Thyroid gland (tissue), 4 donors: ENCODE results near the gene MATK. TPM values are rescaled to one million over a fixed set of nuclear protein-coding genes. Genes with fewer than 3 reads are reported as not detected.

ENCODE experiments used
- DNase-seq, 2 donors: peaks; one replicate each; pipeline ENCODE4 v3.0.0-alpha.2; 2019
- H3K27ac ChIP-seq, 3 donors: fragments of 200-600 bp; sonication (generic); 1 replicate in 2 of 3; 2 replicates in 1 of 3; pipeline ENCODE4 v1.5.1; 2016 to 2019; ENCODE audit warnings: mild to moderate bottlenecking in 1 of 3, moderate library complexity in 1 of 3
- H3K27me3 ChIP-seq: fragments of 200-600 bp; sonication (generic); one replicate; pipeline ENCODE4 v1.5.1; 2019
- H3K36me3 ChIP-seq, 2 donors: fragments of 200-600 bp; sonication (generic); one replicate each; pipeline ENCODE4 v1.5.1; 2016 to 2019
- H3K4me1 ChIP-seq, 2 donors: fragments of 200-600 bp; sonication (generic); one replicate each; pipeline ENCODE4 v1.5.1; 2017 to 2019
- H3K4me3 ChIP-seq, 3 donors: fragments of 200-600 bp; sonication (generic); replicated peaks in 1 of 3; 1 replicate in 2 of 3; 2 replicates in 1 of 3; pipeline ENCODE4 v1.5.1; 2016; ENCODE audit warnings: mild to moderate bottlenecking in 1 of 3
- H3K9me3 ChIP-seq: fragments of 200-600 bp; sonication (generic); one replicate; pipeline ENCODE4 v1.5.1; 2017
- POLR2A ChIP-seq, 2 donors: fragments of 450-650 bp; IDR thresholded peaks; one replicate each; pipeline ENCODE4 v1.6.1; 2017; ENCODE audit warnings: antibody characterized with exemption in 2 of 2, mild to moderate bottlenecking in 2 of 2, moderate library complexity in 1 of 2
- WGBS, 2 donors: methylation state at CpG; one replicate each; pipeline ENCODE4 v1.1.5; 2017; 5-methylcytosine and 5-hydroxymethylcytosine counted together
- intact Hi-C: fragments of 100-400 bp; cut with DNase I; formaldehyde crosslinking; loops from one replicate; pipeline ENCODE4 v1.15.1; 2023
- total RNA-seq, 4 donors: library from RNA; depleted of rRNA; stranded (reverse); fragments of >200 nt; gene quantifications; one replicate each; pipeline ENCODE4 v1.2.3, GENCODE V29; 2016
- TF ChIP-seq, protein P1 (sequence below), 6 experiments: fragments of 200-600 bp in 3 of 6; fragments of 450-650 bp in 3 of 6; sonication (generic) in 3 of 6; IDR thresholded peaks; one replicate each; pipeline ENCODE4 v1.5.1; 2016 to 2019; ENCODE audit warnings: antibody characterized with exemption in 6 of 6, mild to moderate bottlenecking in 2 of 6, inconsistent platforms in 1 of 6, moderate library complexity in 1 of 6

MATK gene
- total RNA-seq, 4 donors from 2014 or later = 0.93 to 14.7 (median 2.7) TPM

DNA sequence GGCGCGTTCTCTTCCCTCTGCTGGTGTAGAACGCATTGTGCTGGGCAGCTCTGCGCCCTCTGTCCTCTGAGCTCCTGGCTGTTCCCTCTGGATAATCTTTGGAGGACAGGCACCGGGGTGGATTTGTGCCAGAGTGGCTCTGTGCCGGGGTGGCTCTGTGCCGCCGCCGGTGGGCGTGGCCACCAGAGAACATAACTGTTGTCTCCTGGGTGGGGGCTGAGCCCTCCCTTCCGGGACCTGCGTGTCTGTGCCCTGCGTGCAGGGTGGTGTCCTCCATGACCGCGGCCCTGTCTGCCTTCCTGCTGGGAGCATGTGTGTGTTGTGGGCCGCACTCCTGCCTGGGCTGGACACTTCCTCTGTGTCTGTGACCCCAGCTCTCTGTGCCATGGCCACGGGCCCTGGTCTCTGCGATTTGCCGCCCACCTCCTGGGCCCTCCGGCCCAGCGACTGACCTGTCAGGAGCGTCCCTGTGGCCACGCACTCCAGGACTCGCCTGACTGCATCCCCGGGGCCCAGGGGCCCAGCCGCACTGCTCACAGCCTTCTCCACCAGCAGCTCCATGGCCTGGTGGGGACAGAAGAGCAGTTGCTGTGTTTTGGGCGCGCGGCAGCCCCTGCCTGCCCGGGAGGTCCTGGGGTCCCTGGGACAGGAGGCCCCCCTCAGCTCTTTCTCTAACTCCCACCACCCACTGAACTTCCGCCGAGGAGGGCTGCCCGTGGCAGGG is 22.4 kb upstream of the MATK start:
- no peaks in the 10 kb centered on the region for H3K27me3 ChIP-seq
- peak; percentile 84 to 89 for DNase-seq
- peak overlapping the region; percentile 56 to 85 (median 57) for H3K27ac ChIP-seq
- no peaks in the 10 kb centered on the region for H3K36me3 ChIP-seq
- H3K4me3 ChIP-seq = no peak overlapping the region
- H3K4me1 ChIP-seq = peaks cover 0 to 23% of the 10 kb centered on the region in 2 donors
- no peak for TF ChIP-seq POLR2A (IDR thresholded peaks at IDR 0.05)
- TF ChIP-seq, protein P1, sequence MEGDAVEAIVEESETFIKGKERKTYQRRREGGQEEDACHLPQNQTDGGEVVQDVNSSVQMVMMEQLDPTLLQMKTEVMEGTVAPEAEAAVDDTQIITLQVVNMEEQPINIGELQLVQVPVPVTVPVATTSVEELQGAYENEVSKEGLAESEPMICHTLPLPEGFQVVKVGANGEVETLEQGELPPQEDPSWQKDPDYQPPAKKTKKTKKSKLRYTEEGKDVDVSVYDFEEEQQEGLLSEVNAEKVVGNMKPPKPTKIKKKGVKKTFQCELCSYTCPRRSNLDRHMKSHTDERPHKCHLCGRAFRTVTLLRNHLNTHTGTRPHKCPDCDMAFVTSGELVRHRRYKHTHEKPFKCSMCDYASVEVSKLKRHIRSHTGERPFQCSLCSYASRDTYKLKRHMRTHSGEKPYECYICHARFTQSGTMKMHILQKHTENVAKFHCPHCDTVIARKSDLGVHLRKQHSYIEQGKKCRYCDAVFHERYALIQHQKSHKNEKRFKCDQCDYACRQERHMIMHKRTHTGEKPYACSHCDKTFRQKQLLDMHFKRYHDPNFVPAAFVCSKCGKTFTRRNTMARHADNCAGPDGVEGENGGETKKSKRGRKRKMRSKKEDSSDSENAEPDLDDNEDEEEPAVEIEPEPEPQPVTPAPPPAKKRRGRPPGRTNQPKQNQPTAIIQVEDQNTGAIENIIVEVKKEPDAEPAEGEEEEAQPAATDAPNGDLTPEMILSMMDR (IDR thresholded peaks at IDR 0.05) = peak in 3 of 6 experiments; percentile 19 to 45 (median 28)
- H3K9me3 ChIP-seq = no peaks in the 10 kb centered on the region
- WGBS, 2 donors = 66 to 69% methylated on average over 9 to 13 of the region's 33 CpGs
- intact Hi-C loops = no loop called here

DNA sequence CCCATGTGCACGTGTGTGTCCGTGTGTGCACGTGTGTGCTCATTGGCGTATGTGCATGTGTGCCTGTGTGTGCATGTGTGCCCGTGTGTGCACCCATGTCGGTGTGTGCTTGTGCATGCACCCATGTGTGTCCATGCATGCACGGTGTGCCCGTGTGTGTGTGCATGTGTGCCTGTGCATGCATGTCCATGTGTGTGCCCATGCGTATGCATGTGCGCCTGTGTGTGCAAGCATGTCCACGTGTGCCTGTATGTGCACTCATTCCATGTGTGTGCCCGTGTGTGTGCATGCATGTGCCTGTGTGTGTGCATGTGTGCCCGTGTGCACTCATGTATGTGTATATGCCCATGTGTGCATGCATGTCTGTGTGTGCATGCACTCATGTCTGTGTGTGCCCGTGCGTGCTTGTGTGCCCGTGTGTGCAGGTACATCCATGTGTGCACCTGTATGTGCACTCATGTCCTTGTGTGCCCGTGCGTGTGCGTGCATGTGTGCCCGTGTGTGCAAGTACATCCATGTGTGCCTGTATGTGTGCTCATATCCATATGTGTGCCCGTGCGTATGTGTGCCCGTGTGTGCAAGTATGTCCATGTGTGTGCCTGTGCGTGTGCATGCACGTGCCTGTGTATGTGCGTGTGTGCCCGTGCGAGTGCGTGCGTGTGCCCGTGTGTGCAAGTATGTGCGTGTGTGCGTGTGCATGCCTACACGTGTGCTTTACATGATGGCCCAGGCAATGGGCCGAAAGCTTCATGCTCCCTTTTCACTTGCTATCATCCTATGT is 21.6 kb upstream of the MATK start:
- TF ChIP-seq, protein P1 (IDR thresholded peaks at IDR 0.05) = no peak
- TF ChIP-seq POLR2A (IDR thresholded peaks at IDR 0.05) = no peak
- H3K27ac ChIP-seq = peak overlapping the region in 2 of 3 donors; percentile 57 to 85
- intact Hi-C loops = no loop called here

DNA sequence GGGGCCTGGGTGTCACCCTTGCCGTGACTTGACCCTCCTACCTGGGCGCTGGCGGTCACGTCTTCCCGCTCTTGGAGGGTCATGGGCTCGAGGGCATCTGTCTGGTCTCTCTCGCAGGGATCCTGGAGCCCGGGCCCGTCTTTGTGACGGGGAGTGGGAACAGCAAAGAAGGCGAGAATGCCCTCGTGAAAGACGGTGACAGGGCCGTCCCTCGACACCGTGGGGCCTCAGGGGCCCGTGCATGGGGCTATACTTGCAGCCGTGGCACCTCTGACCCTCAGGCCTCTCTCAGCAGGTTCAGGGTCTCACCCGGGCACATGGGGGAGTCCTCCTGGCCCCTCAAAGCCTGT is 20.9 kb upstream of the MATK start:
- no peak overlapping the region for H3K4me3 ChIP-seq
- TF ChIP-seq, protein P1 (IDR thresholded peaks at IDR 0.05) = no peak
- TF ChIP-seq POLR2A (IDR thresholded peaks at IDR 0.05) = no peak
- H3K4me1 ChIP-seq = peaks cover 0 to 15% of the 10 kb centered on the region in 2 donors
- intact Hi-C loops = no loop called here
- no peak for DNase-seq
- no peak overlapping the region for H3K27ac ChIP-seq
- H3K9me3 ChIP-seq = no peaks in the 10 kb centered on the region
- WGBS, 2 donors = 78 to 91% methylated on average over 16 to 18 of the region's 19 CpGs
- no peaks in the 10 kb centered on the region for H3K27me3 ChIP-seq
- no peaks in the 10 kb centered on the region for H3K36me3 ChIP-seq

More for the DNA sequence above, 21.6 kb upstream of the MATK start:
- WGBS, 2 donors = 94 to 95% methylated on average over 18 to 24 of the region's 35 CpGs
- Histone ChIP-seq H3K36me3 (no peaks in the 10 kb centered on the region), H3K4me3 (no peak overlapping the region), H3K4me1 (peaks cover 0 to 16% of the 10 kb centered on the region in 2 donors), H3K9me3 (no peaks in the 10 kb centered on the region), H3K27me3 (no peaks in the 10 kb centered on the region)
- DNase-seq = no peak

DNA sequence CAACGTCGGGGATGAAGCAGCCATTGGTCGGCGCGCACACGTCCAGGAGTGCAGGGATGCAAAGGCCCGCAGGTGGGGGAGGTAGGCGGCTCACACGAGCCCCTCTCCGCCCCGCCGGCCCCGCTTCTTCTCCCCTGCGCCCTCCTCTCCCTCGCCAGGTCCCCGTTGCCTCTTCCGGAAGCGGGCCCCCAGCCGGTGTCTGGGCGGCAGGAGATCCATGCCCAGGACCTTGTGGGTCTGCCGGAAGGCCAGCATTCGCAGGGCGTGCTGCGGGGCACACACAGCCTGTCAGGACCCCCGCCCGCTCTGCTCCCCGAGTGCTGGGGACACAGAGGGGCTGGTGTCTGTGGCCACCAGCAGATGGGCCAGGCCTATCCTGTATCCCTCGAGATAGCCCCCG is 19.7 kb upstream of the MATK start:
- no peak for DNase-seq
- no peak overlapping the region for H3K4me3 ChIP-seq
- intact Hi-C loops = no loop called here
- peaks cover 0 to 26% of the 10 kb centered on the region in 2 donors for H3K4me1 ChIP-seq
- peaks cover 3% of the 10 kb centered on the region for H3K27me3 ChIP-seq
- no peaks in the 10 kb centered on the region for H3K9me3 ChIP-seq
- no peak overlapping the region for H3K27ac ChIP-seq
- TF ChIP-seq, protein P1 (IDR thresholded peaks at IDR 0.05) = no peak
- TF ChIP-seq POLR2A (IDR thresholded peaks at IDR 0.05) = no peak
- 91 to 93% methylated on average over 27 to 29 of the region's 29 CpGs for WGBS, 2 donors
- no peaks in the 10 kb centered on the region for H3K36me3 ChIP-seq

DNA sequence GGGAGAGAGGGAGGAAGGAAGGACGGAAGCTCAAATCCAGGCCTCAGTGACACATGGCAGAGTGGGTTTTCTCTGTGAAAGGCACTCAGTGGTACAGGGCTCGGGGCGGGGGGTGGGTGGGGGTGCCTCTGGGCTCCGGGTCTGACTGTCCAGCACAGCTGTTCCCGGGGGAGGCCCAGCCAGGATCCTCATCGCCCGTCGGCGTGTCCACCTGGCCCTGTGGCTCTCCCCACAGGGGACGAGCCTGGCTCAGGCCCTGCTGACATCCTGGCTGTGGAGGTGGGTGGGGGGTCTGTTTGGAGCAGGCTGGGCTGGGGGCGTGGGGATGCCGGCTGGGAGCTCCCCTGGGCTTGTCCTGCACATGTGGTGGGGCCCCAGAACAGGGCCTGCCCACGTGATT is 18.2 kb upstream of the MATK start:
- WGBS, 2 donors = 76% methylated on average over 4 to 11 of the region's 13 CpGs

More for the DNA sequence above, 18.2 kb upstream of the MATK start:
- no peak for DNase-seq
- Histone ChIP-seq H3K9me3 (no peaks in the 10 kb centered on the region), H3K27me3 (peaks cover 9% of the 10 kb centered on the region), H3K36me3 (no peaks in the 10 kb centered on the region), H3K4me3 (no peak overlapping the region), H3K27ac (no peak overlapping the region), H3K4me1 (peaks cover 0 to 26% of the 10 kb centered on the region in 2 donors)
- intact Hi-C loops = no loop called here
- TF ChIP-seq, protein P1 (IDR thresholded peaks at IDR 0.05) = no peak
- no peak for TF ChIP-seq POLR2A (IDR thresholded peaks at IDR 0.05)
